ENCODE results near the gene DOLK.

Gene DOLK

GRCh38 chr9:128906741-128907140 lies 40.7 kb downstream of the DOLK start:
- no peak for DNase-seq (ENCODE audit: low read depth)

GRCh38 chr9:128905964-128906363 lies 41.4 kb downstream of the DOLK start:
- no peak for DNase-seq (ENCODE audit: low read depth)

- DNase-seq (ENCODE audit: low read depth): no peak
Measured at GRCh38 chr9:128903871-128904620, 43.4 kb downstream of the DOLK start.

- DNase-seq (ENCODE audit: low read depth): no peak
Measured at GRCh38 chr9:128903079-128903461, 44.3 kb downstream of the DOLK start.

- DNase-seq (ENCODE audit: low read depth): no peak
Measured at GRCh38 chr9:128902351-128903078, 44.9 kb downstream of the DOLK start.

GRCh38 chr9:128901822-128902221 lies 45.6 kb downstream of the DOLK start:
- no peak for DNase-seq (ENCODE audit: low read depth)

GRCh38 chr9:128901379-128901778 lies 46.0 kb downstream of the DOLK start:
- no peak for DNase-seq (ENCODE audit: low read depth)

- no peak for DNase-seq (ENCODE audit: low read depth)
Measured at GRCh38 chr9:128899566-128900322, 47.7 kb downstream of the DOLK start.

GRCh38 chr9:128898845-128899565 lies 48.4 kb downstream of the DOLK start:
- DNase-seq (ENCODE audit: low read depth): no peak

- DNase-seq (ENCODE audit: low read depth): no peak
Measured at GRCh38 chr9:128898382-128898781, 49.0 kb downstream of the DOLK start.

GRCh38 chr9:128895556-128895955 lies 51.8 kb downstream of the DOLK start:
- DNase-seq (ENCODE audit: low read depth): no peak
